H9 (cell line): ENCODE data around the gene HMGCS2. TPM values are rescaled to one million over a fixed set of nuclear protein-coding genes. Genes with fewer than 3 reads are reported as not detected.

Experiments used
- DNase-seq: peaks from one replicate; pipeline ENCODE4 v3.0.0-alpha.2; 2017
- H2AFZ ChIP-seq: one replicate; pipeline ENCODE4 v1.6.1; 2013; ENCODE audit warnings: mild to moderate bottlenecking, low read length, control low read depth, moderate library complexity
- H2AK5ac ChIP-seq: 2 replicates; pipeline ENCODE4 v1.6.1; 2013; ENCODE audit warnings: low read length, control low read depth, mixed read lengths; ENCODE audit not compliant: insufficient read length
- H2BK120ac ChIP-seq: one replicate; pipeline ENCODE4 v1.6.1; 2013; ENCODE audit warnings: low read depth, mild to moderate bottlenecking, low read length, control low read depth, inconsistent platforms; ENCODE audit not compliant: poor library complexity, severe bottlenecking
- H2BK12ac ChIP-seq: 2 replicates; pipeline ENCODE4 v1.6.1; 2013; ENCODE audit warnings: low read length, control low read depth, mixed read lengths, low read depth; ENCODE audit not compliant: insufficient read length
- H2BK15ac ChIP-seq: 2 replicates; pipeline ENCODE4 v1.6.1; 2013; ENCODE audit warnings: low read depth, low read length, control low read depth
- H2BK20ac ChIP-seq: one replicate; pipeline ENCODE4 v1.6.1; 2013; ENCODE audit warnings: low read depth, mild to moderate bottlenecking, low read length, control low read depth, inconsistent platforms; ENCODE audit not compliant: poor library complexity, severe bottlenecking
- H2BK5ac ChIP-seq: 2 replicates; pipeline ENCODE4 v1.6.1; 2013; ENCODE audit warnings: low read length, control low read depth, mixed read lengths; ENCODE audit not compliant: insufficient read length
- H3K14ac ChIP-seq: 2 replicates; pipeline ENCODE4 v1.6.1; 2013; ENCODE audit warnings: low read length, control low read depth; ENCODE audit not compliant: insufficient read depth
- H3K18ac ChIP-seq: 2 replicates; pipeline ENCODE4 v1.6.1; 2013; ENCODE audit warnings: low read depth, mild to moderate bottlenecking, mixed read lengths, low read length, control low read depth; ENCODE audit not compliant: insufficient read length
- H3K23ac ChIP-seq: 2 replicates; pipeline ENCODE4 v1.6.1; 2013; ENCODE audit warnings: low read length, control low read depth, mixed read lengths, low read depth; ENCODE audit not compliant: insufficient read length
- H3K23me2 ChIP-seq: 2 replicates; pipeline ENCODE4 v1.6.1; 2013; ENCODE audit warnings: low read depth, mild to moderate bottlenecking, mixed read lengths, low read length, control low read depth; ENCODE audit not compliant: insufficient read length, poor library complexity, severe bottlenecking
- H3K27ac ChIP-seq: 2 replicates; pipeline ENCODE4 v1.5.1; 2013; ENCODE audit warnings: low read length, control low read depth, mixed read lengths, low read depth; ENCODE audit not compliant: insufficient read length
- H3K27me3 ChIP-seq: 2 replicates; pipeline ENCODE4 v1.6.1; 2013; ENCODE audit warnings: low read length, control low read depth, inconsistent platforms; ENCODE audit not compliant: insufficient read depth
- H3K4ac ChIP-seq: 2 replicates; pipeline ENCODE4 v1.6.1; 2013; ENCODE audit warnings: low read depth, mild to moderate bottlenecking, control low read depth, inconsistent platforms, low read length, moderate library complexity
- H3K4me1 ChIP-seq: 2 replicates; pipeline ENCODE4 v1.6.1; 2013; ENCODE audit warnings: low read length, control low read depth, inconsistent platforms; ENCODE audit not compliant: insufficient read depth
- H3K4me2 ChIP-seq: 2 replicates; pipeline ENCODE4 v1.6.1; 2013; ENCODE audit warnings: low read length, control low read depth, mixed read lengths; ENCODE audit not compliant: insufficient read length, insufficient read depth
- H3K56ac ChIP-seq: 2 replicates; pipeline ENCODE4 v1.6.1; 2013; ENCODE audit warnings: low read depth, mild to moderate bottlenecking, mixed read lengths, low read length, control low read depth; ENCODE audit not compliant: insufficient read length
- H3K79me1 ChIP-seq: 2 replicates; pipeline ENCODE4 v1.6.1; 2013; ENCODE audit warnings: low read depth, mild to moderate bottlenecking, moderate library complexity, low read length, control low read depth, inconsistent platforms; ENCODE audit not compliant: insufficient read depth, poor library complexity, severe bottlenecking
- H3K79me2 ChIP-seq: 2 replicates; pipeline ENCODE4 v1.6.1; 2013; ENCODE audit warnings: low read length, control low read depth, inconsistent platforms; ENCODE audit not compliant: insufficient read depth
- H3K9ac ChIP-seq: 2 replicates; pipeline ENCODE4 v1.6.1; 2013; ENCODE audit warnings: low read length, control low read depth, mixed read lengths; ENCODE audit not compliant: insufficient read length; ENCODE audit errors: extremely low read depth
- H3K9me3 ChIP-seq: one replicate; pipeline ENCODE4 v1.6.1; 2013; ENCODE audit warnings: low read depth, low read length, inconsistent platforms; ENCODE audit not compliant: control insufficient read depth
- H3T11ph ChIP-seq: one replicate; pipeline ENCODE4 v1.6.1; 2013; ENCODE audit warnings: mild to moderate bottlenecking, low read length, control low read depth, inconsistent platforms
- H4K20me1 ChIP-seq: one replicate; pipeline ENCODE4 v1.6.1; 2013; ENCODE audit not compliant: control insufficient read depth, insufficient read length, insufficient read depth
- H4K5ac ChIP-seq: 2 replicates; pipeline ENCODE4 v1.6.1; 2013; ENCODE audit warnings: low read depth, mild to moderate bottlenecking, mixed read lengths, low read length, control low read depth; ENCODE audit not compliant: insufficient read length
- H4K8ac ChIP-seq: replicated peaks from 2 replicates; pipeline ENCODE4 v1.6.1; 2013; ENCODE audit warnings: low read length, control low read depth, mixed read lengths, low read depth; ENCODE audit not compliant: insufficient read length
- H4K91ac ChIP-seq: 2 replicates; pipeline ENCODE4 v1.6.1; 2013; ENCODE audit warnings: low read depth, mild to moderate bottlenecking, moderate library complexity, mixed read lengths, low read length, control low read depth; ENCODE audit not compliant: insufficient read length
- H3K27ac Mint-ChIP-seq, 3 experiments: 2 replicates in 2 of 3; 3 replicates in 1 of 3; pipeline ENCODE4 v1.8.0; 2020 to 2021; ENCODE audit warnings: mixed read lengths in 3 of 3, mild to moderate bottlenecking in 1 of 3, moderate library complexity in 1 of 3
- H3K27me3 Mint-ChIP-seq: 2 replicates; pipeline ENCODE4 v1.8.0; 2021; ENCODE audit warnings: low read depth, mild to moderate bottlenecking, moderate library complexity, mixed read lengths
- H3K36me3 Mint-ChIP-seq, 3 experiments: 2 replicates in 2 of 3; 3 replicates in 1 of 3; pipeline ENCODE4 v1.8.0; 2020 to 2021; ENCODE audit warnings: low read depth in 3 of 3, mixed read lengths in 3 of 3; ENCODE audit not compliant: insufficient read depth in 1 of 3
- H3K4me1 Mint-ChIP-seq, 2 experiments: 2 replicates each; pipeline ENCODE4 v1.8.0; 2020; ENCODE audit warnings: mixed read lengths in 2 of 2
- H3K4me3 Mint-ChIP-seq, 2 experiments: 2 replicates in 1 of 2; 3 replicates in 1 of 2; pipeline ENCODE4 v1.8.0; 2020 to 2021; ENCODE audit warnings: mild to moderate bottlenecking in 2 of 2, mixed read lengths in 2 of 2, moderate library complexity in 1 of 2
- H3K9me3 Mint-ChIP-seq, 2 experiments: 2 replicates in 1 of 2; 3 replicates in 1 of 2; pipeline ENCODE4 v1.8.0; 2020; ENCODE audit warnings: mild to moderate bottlenecking in 2 of 2, mixed read lengths in 2 of 2, moderate library complexity in 1 of 2
- CTCF ChIP-seq: fragments of 200-600 bp; sonication (generic); conservative IDR thresholded peaks from 3 replicates; pipeline ENCODE4 v1.8.0; 2021; ENCODE audit warnings: antibody characterized with exemption, mild to moderate bottlenecking
- WGBS: extraction: QIAGEN DNeasy Blood & Tissue Kit; methylation state at CpG from one replicate; pipeline ENCODE4 v1.1.7; 2013; ENCODE audit warnings: missing lambda C conversion rate, low lambda C conversion rate, mixed read lengths; ENCODE audit not compliant: insufficient read length; ENCODE audit errors: extremely low coverage; 5-methylcytosine and 5-hydroxymethylcytosine counted together
- total RNA-seq: library from RNA; stranded (reverse); gene quantifications from 2 replicates; pipeline ENCODE4 v1.2.1, GENCODE V29; 2021

Gene HMGCS2
- total RNA-seq, 1 experiment from 2014 or later, result not detected

DNA sequence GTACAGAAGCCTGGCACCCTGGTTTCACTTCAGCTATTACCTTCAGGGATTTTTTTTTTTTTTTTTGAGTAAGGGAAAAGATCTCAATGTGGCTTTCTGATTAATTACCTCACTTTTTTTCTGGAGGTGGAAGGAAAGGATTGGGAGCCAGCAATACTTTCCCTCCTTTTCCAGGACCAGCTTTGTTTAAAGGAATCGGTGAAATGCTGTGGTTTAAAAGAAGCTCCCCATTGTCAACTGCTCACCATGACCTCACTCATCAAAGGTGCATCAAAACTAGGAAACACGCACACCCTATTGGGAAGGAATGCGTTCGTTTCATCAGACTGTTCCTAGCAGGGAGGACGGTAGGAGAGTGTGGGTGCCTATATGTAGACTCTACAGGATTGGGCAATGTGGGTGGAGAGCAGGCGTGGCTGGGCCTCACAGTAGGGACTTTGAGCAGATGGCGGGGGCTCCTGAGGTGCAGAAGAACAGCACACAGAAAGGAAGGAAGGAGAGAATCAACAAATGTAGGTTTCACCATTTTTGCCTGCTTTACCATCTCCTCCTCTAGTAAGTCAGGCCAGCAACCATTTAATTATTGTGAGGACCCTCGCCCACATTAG is 44.0 kb downstream of the HMGCS2 start:
- Histone ChIP-seq H2BK12ac (no peak overlapping the region), H3K79me1 (peaks cover 27% of the 10 kb centered on the region), H2BK15ac (no peak overlapping the region), H2BK120ac (no peak overlapping the region), H4K20me1 (peaks cover 2% of the 10 kb centered on the region), H3K9ac (no peak overlapping the region), H4K5ac (no peak overlapping the region), H2AFZ (no peak overlapping the region), H2AK5ac (no peak overlapping the region), H2BK5ac (no peak overlapping the region), H3K56ac (no peak overlapping the region), H3K27ac (no peak overlapping the region), H3K27me3 (no peaks in the 10 kb centered on the region), H3K23ac (no peak overlapping the region), H3K14ac (no peak overlapping the region; the same call in 1 of the 2 replicates), H3K4me2 (no peak overlapping the region), H3K4ac (no peak overlapping the region), H3K4me1 (no peaks in the 10 kb centered on the region; the same call in 1 of the 2 replicates), H3K18ac (no peak overlapping the region), H3T11ph (no peak overlapping the region), H4K91ac (no peak overlapping the region), H3K23me2 (no peaks in the 10 kb centered on the region), H3K79me2 (peaks cover 14% of the 10 kb centered on the region; the same call in 1 of the 2 replicates), H3K9me3 (no peaks in the 10 kb centered on the region), H4K8ac (no peak overlapping the region), H2BK20ac (no peak overlapping the region)
- peaks cover 91 to 98% (median 97%) of the 10 kb centered on the region in 3 experiments for H3K36me3 Mint-ChIP-seq
- H3K9me3 Mint-ChIP-seq, result no peaks in the 10 kb centered on the region
- H3K4me3 Mint-ChIP-seq, result no peak overlapping the region
- WGBS, result no CpG with 5 or more reads among the region's 8 CpGs
- no peak for TF ChIP-seq CTCF
- no peak for DNase-seq
- peak overlapping the region in 1 of 3 experiments; percentile 23; a peak in 1 of 7 replicates for H3K27ac Mint-ChIP-seq
- no peaks in the 10 kb centered on the region for H3K27me3 Mint-ChIP-seq
- H3K4me1 Mint-ChIP-seq, result peaks cover 7 to 10% of the 10 kb centered on the region in 2 experiments
